Liver (tissue), 9 donors: Measurements from ENCODE around the gene CTRB1. TPM values are rescaled to one million over a fixed set of nuclear protein-coding genes. Genes with fewer than 3 reads are reported as not detected.

Experiments
- DNase-seq: peaks from one replicate; pipeline ENCODE4 v3.0.0-alpha.2; 2017; ENCODE audit warnings: low spot score
- H3K27ac ChIP-seq, 2 donors: one replicate each; pipeline ENCODE4 v1.7.0; 2013; ENCODE audit warnings: inconsistent platforms in 2 of 2, low read length in 2 of 2, control low read depth in 1 of 2, low read depth in 1 of 2, mild to moderate bottlenecking in 1 of 2
- H3K27me3 ChIP-seq, 4 donors: one replicate each; pipeline versions ENCODE4 v1.6.1 to v1.7.0; 2013; ENCODE audit warnings: low read length in 3 of 4, inconsistent platforms in 1 of 4, mild to moderate bottlenecking in 1 of 4, moderate library complexity in 1 of 4; ENCODE audit not compliant: control insufficient read depth in 4 of 4, insufficient read depth in 4 of 4
- H3K36me3 ChIP-seq, 4 donors: one replicate each; pipeline versions ENCODE4 v1.6.1 to v1.7.0; 2013; ENCODE audit warnings: low read length in 3 of 4, mild to moderate bottlenecking in 3 of 4, low read depth in 1 of 4, moderate library complexity in 1 of 4; ENCODE audit not compliant: control insufficient read depth in 4 of 4, insufficient read depth in 3 of 4
- H3K4me1 ChIP-seq, 4 donors: one replicate each; pipeline versions ENCODE4 v1.6.1 to v1.7.0; 2013; ENCODE audit warnings: low read length in 3 of 4, mild to moderate bottlenecking in 3 of 4, moderate library complexity in 1 of 4; ENCODE audit not compliant: control insufficient read depth in 4 of 4, insufficient read depth in 4 of 4
- H3K4me3 ChIP-seq, 3 donors: one replicate each; pipeline versions ENCODE4 v1.6.1 to v1.7.0; 2013; ENCODE audit warnings: low read length in 3 of 3, control low read depth in 1 of 3, low read depth in 1 of 3, mild to moderate bottlenecking in 1 of 3
- H3K9ac ChIP-seq, 2 donors: one replicate each; pipeline ENCODE4 v1.7.0; 2013; ENCODE audit warnings: low read length in 2 of 2, mild to moderate bottlenecking in 2 of 2, moderate library complexity in 2 of 2, control low read depth in 1 of 2, low read depth in 1 of 2
- H3K9me3 ChIP-seq, 4 donors: one replicate each; pipeline versions ENCODE4 v1.6.1 to v1.7.0; 2013; ENCODE audit warnings: low read length in 3 of 4; ENCODE audit not compliant: control insufficient read depth in 4 of 4
- EGR1 ChIP-seq, 2 donors: IDR thresholded peaks; 2 replicates each; pipeline ENCODE4 v1.6.1; 2016 to 2018; ENCODE audit warnings: antibody characterized with exemption in 2 of 2, low read depth in 2 of 2
- FOXA1 ChIP-seq: IDR thresholded peaks from 2 replicates; pipeline ENCODE4 v1.6.1; 2016; ENCODE audit warnings: antibody characterized with exemption
- FOXA2 ChIP-seq: IDR thresholded peaks from 2 replicates; pipeline ENCODE4 v1.6.1; 2016; ENCODE audit warnings: antibody characterized with exemption
- GABPA ChIP-seq, 2 donors: IDR thresholded peaks in 1 of 2; conservative IDR thresholded peaks in 1 of 2; 2 replicates each; pipeline ENCODE4 v1.6.1; 2016; ENCODE audit warnings: antibody characterized with exemption in 2 of 2, mild to moderate bottlenecking in 1 of 2, moderate library complexity in 1 of 2
- HNF4A ChIP-seq, 2 donors: conservative IDR thresholded peaks; 2 replicates each; pipeline ENCODE4 v1.6.1; 2016; ENCODE audit warnings: antibody characterized with exemption in 2 of 2, mild to moderate bottlenecking in 2 of 2
- HNF4G ChIP-seq: IDR thresholded peaks from 2 replicates; pipeline ENCODE4 v1.6.1; 2016; ENCODE audit warnings: antibody characterized with exemption
- JUND ChIP-seq, 2 donors: IDR thresholded peaks; 2 replicates each; pipeline ENCODE4 v1.6.1; 2016; ENCODE audit warnings: antibody characterized with exemption in 2 of 2
- NR2F2 ChIP-seq: IDR thresholded peaks from 2 replicates; pipeline ENCODE4 v1.6.1; 2016; ENCODE audit warnings: antibody characterized with exemption
- RAD21 ChIP-seq, 2 donors: IDR thresholded peaks; 2 replicates each; pipeline ENCODE4 v1.6.1; 2016; ENCODE audit warnings: antibody characterized with exemption in 2 of 2, mild to moderate bottlenecking in 2 of 2
- RXRA ChIP-seq, 2 donors: IDR thresholded peaks; 2 replicates each; pipeline ENCODE4 v1.6.1; 2017 to 2018; ENCODE audit warnings: antibody characterized with exemption in 2 of 2, mild to moderate bottlenecking in 1 of 2
- SP1 ChIP-seq: IDR thresholded peaks from 2 replicates; pipeline ENCODE4 v1.6.1; 2018; ENCODE audit warnings: antibody characterized with exemption, mild to moderate bottlenecking
- TAF1 ChIP-seq: conservative IDR thresholded peaks from 2 replicates; pipeline ENCODE4 v1.6.1; 2016; ENCODE audit warnings: antibody characterized with exemption, mild to moderate bottlenecking
- YY1 ChIP-seq: IDR thresholded peaks from 2 replicates; pipeline ENCODE4 v1.6.1; 2016; ENCODE audit warnings: antibody characterized with exemption, mild to moderate bottlenecking
- WGBS: extraction: QIAGEN DNeasy Blood & Tissue Kit; methylation state at CpG from one replicate; pipeline ENCODE4 v1.1.7; 2013; 5-methylcytosine and 5-hydroxymethylcytosine counted together
- polyA plus RNA-seq, 2 donors: library from polyadenylated mRNA; stranded (reverse) in 1 of 2; unstranded in 1 of 2; fragments of 200-250 nt in 1 of 2; fragments of >200 nt in 1 of 2; fragmentation: Nextera tagmentation in 1 of 2; extraction: Ambion mirVana in 1 of 2; gene quantifications; one replicate each; pipeline versions ENCODE4 v1.2.1 to v1.2.3, GENCODE V29; 2013 to 2015
- total RNA-seq, 2 donors: library from RNA; depleted of rRNA; stranded (reverse); fragments of >200 nt; gene quantifications; one replicate each; pipeline ENCODE4 v1.2.3, GENCODE V29; 2014
- TF ChIP-seq, protein P1 (sequence below): IDR thresholded peaks from 2 replicates; pipeline ENCODE4 v1.6.1; 2016; ENCODE audit warnings: antibody characterized with exemption, mild to moderate bottlenecking
- TF ChIP-seq, protein P2 (sequence below): IDR thresholded peaks from 2 replicates; pipeline ENCODE4 v1.6.1; 2016; ENCODE audit warnings: antibody characterized with exemption
- TF ChIP-seq, protein P3 (sequence below): IDR thresholded peaks from 2 replicates; pipeline ENCODE4 v1.6.1; 2016; ENCODE audit warnings: antibody characterized with exemption
- TF ChIP-seq, protein P4 (sequence below): IDR thresholded peaks from 2 replicates; pipeline ENCODE4 v1.6.1; 2016; ENCODE audit warnings: antibody characterized with exemption
- TF ChIP-seq, protein P5 (sequence below): fragments of 150-350 bp; IDR thresholded peaks from 2 replicates; pipeline ENCODE4 v1.5.1; 2017; ENCODE audit warnings: improper control_type of control experiment, low read depth, low read length; ENCODE audit not compliant: missing input control
- donor health status: healthy.
- donor health status: healthy.
- donor health status: healthy.
- donor health status: healthy.
- donor health status: healthy.

The CTRB1 gene
- total and polyA plus RNA-seq, 4 donors = not detected

DNA sequence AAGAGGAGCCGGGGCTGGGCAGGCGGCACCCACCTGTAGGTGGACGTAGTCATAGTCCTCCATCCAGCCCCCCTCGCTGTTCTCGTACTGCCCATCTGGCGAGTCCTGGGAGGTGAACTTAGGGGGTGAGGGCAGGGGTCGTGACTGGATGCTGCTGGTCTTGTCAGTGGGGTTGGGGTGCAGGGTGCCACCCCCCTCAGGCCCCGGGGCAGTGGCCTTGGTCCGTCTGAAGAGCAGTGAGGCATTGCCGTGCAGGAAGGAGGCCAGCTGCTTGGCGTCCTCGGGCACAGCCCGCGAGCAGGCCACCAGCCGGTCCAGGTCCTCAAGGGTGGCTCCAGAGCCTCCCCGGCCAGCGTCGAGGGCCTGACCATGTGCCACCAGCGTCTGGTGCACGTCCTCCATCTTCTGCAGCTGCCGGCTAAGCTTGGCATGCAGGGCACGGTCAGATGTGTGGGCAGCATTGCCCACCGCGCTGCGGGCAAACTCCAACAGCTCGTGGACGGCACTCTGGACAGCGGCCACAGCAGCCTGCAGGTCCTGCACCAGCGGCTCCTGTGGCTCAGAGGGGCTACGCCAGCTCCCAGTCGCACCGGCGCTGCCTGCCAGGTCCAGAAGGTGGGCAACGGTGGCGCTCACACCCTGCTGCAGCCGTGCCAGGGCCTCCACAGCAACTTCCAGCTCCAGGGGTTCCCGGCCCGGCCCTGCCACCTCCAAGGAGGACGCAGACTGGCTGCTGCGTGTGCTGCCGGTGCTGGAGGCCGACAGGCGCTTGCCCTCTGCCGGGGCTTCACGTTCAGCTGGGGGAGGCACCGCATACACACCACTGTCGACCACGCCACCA lies 16.3 kb downstream of the CTRB1 start:
- H3K4me3 ChIP-seq = no peak overlapping the region
- no peak overlapping the region for H3K9ac ChIP-seq
- H3K27me3 ChIP-seq = no peaks in the 10 kb centered on the region
- H3K36me3 ChIP-seq = peaks cover 0 to 23% (median 16%) of the 10 kb centered on the region in 4 donors
- H3K9me3 ChIP-seq = no peaks in the 10 kb centered on the region
- no peak overlapping the region for H3K27ac ChIP-seq
- peaks cover 0 to 5% (median 1%) of the 10 kb centered on the region in 4 donors for H3K4me1 ChIP-seq
- DNase-seq = no peak
- WGBS = 88% methylated on average over 48 of the region's 48 CpGs
- TF ChIP-seq FOXA2 = no peak

DNA sequence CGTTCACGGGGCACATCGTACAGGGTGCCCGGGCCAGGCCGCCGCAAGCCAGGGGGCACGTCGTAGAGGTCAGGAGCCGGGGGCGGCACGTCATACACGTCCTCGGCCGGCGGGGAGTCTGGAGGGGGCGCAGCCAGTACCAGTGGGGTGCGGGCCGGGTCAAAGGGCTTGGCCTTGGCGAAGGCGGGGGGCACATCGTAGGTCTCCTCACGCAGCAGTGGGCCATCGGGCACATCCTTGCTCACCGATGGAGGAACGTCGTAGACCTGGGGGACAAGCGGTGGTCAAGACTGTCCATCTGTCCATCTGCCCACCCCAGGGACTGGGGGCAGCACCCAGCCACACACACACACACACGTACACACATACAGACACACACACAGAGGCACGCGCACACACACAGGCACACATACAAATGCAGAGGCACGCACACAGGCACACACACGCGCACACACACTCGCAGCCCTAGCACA lies 17.0 kb downstream of the CTRB1 start:
- Histone ChIP-seq H3K9ac (no peak overlapping the region), H3K9me3 (no peaks in the 10 kb centered on the region), H3K36me3 (peaks cover 0 to 23% (median 16%) of the 10 kb centered on the region in 4 donors), H3K27ac (no peak overlapping the region), H3K27me3 (no peaks in the 10 kb centered on the region), H3K4me3 (no peak overlapping the region), H3K4me1 (peaks cover 0 to 5% (median 1%) of the 10 kb centered on the region in 4 donors)
- 94% methylated on average over 34 of the region's 34 CpGs for WGBS
- DNase-seq = no peak
- TF ChIP-seq YY1 = no peak
- TF ChIP-seq HNF4G = no peak
- TF ChIP-seq, protein P1, sequence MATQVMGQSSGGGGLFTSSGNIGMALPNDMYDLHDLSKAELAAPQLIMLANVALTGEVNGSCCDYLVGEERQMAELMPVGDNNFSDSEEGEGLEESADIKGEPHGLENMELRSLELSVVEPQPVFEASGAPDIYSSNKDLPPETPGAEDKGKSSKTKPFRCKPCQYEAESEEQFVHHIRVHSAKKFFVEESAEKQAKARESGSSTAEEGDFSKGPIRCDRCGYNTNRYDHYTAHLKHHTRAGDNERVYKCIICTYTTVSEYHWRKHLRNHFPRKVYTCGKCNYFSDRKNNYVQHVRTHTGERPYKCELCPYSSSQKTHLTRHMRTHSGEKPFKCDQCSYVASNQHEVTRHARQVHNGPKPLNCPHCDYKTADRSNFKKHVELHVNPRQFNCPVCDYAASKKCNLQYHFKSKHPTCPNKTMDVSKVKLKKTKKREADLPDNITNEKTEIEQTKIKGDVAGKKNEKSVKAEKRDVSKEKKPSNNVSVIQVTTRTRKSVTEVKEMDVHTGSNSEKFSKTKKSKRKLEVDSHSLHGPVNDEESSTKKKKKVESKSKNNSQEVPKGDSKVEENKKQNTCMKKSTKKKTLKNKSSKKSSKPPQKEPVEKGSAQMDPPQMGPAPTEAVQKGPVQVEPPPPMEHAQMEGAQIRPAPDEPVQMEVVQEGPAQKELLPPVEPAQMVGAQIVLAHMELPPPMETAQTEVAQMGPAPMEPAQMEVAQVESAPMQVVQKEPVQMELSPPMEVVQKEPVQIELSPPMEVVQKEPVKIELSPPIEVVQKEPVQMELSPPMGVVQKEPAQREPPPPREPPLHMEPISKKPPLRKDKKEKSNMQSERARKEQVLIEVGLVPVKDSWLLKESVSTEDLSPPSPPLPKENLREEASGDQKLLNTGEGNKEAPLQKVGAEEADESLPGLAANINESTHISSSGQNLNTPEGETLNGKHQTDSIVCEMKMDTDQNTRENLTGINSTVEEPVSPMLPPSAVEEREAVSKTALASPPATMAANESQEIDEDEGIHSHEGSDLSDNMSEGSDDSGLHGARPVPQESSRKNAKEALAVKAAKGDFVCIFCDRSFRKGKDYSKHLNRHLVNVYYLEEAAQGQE = no peak
- TF ChIP-seq, protein P2, sequence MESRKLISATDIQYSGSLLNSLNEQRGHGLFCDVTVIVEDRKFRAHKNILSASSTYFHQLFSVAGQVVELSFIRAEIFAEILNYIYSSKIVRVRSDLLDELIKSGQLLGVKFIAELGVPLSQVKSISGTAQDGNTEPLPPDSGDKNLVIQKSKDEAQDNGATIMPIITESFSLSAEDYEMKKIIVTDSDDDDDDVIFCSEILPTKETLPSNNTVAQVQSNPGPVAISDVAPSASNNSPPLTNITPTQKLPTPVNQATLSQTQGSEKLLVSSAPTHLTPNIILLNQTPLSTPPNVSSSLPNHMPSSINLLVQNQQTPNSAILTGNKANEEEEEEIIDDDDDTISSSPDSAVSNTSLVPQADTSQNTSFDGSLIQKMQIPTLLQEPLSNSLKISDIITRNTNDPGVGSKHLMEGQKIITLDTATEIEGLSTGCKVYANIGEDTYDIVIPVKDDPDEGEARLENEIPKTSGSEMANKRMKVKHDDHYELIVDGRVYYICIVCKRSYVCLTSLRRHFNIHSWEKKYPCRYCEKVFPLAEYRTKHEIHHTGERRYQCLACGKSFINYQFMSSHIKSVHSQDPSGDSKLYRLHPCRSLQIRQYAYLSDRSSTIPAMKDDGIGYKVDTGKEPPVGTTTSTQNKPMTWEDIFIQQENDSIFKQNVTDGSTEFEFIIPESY = no peak
- TF ChIP-seq, protein P3, sequence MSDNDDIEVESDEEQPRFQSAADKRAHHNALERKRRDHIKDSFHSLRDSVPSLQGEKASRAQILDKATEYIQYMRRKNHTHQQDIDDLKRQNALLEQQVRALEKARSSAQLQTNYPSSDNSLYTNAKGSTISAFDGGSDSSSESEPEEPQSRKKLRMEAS = no peak
- no peak for TF ChIP-seq RXRA (IDR thresholded peaks at IDR 0.05)
- TF ChIP-seq, protein P4, sequence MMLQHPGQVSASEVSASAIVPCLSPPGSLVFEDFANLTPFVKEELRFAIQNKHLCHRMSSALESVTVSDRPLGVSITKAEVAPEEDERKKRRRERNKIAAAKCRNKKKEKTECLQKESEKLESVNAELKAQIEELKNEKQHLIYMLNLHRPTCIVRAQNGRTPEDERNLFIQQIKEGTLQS = no peak
- TF ChIP-seq GABPA (IDR thresholded peaks at IDR 0.05 in 1 of 2, conservative IDR thresholded peaks at IDR 0.05 in 1 of 2) = no peak
- no peak for TF ChIP-seq NR2F2
- no peak for TF ChIP-seq EGR1 (IDR thresholded peaks at IDR 0.05; ENCODE audit: low read depth in 2 of 2)
- no peak for TF ChIP-seq FOXA1
- no peak for TF ChIP-seq TAF1
- TF ChIP-seq HNF4A (conservative IDR thresholded peaks at IDR 0.05) = no peak
- TF ChIP-seq, protein P5, sequence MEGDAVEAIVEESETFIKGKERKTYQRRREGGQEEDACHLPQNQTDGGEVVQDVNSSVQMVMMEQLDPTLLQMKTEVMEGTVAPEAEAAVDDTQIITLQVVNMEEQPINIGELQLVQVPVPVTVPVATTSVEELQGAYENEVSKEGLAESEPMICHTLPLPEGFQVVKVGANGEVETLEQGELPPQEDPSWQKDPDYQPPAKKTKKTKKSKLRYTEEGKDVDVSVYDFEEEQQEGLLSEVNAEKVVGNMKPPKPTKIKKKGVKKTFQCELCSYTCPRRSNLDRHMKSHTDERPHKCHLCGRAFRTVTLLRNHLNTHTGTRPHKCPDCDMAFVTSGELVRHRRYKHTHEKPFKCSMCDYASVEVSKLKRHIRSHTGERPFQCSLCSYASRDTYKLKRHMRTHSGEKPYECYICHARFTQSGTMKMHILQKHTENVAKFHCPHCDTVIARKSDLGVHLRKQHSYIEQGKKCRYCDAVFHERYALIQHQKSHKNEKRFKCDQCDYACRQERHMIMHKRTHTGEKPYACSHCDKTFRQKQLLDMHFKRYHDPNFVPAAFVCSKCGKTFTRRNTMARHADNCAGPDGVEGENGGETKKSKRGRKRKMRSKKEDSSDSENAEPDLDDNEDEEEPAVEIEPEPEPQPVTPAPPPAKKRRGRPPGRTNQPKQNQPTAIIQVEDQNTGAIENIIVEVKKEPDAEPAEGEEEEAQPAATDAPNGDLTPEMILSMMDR = no peak
- TF ChIP-seq RAD21 (IDR thresholded peaks at IDR 0.05) = no peak
- TF ChIP-seq JUND (IDR thresholded peaks at IDR 0.05) = no peak
- no peak for TF ChIP-seq FOXA2
- TF ChIP-seq SP1 = no peak
